GM18526 (cell line): ENCODE measurements around the gene C4orf54.

Source experiments
- POLR2A ChIP-seq: IDR thresholded peaks from 3 replicates; pipeline ENCODE4 v1.6.1; 2011; ENCODE audit not compliant: insufficient read length; ENCODE audit errors: extremely low read depth

The C4orf54 gene

DNA sequence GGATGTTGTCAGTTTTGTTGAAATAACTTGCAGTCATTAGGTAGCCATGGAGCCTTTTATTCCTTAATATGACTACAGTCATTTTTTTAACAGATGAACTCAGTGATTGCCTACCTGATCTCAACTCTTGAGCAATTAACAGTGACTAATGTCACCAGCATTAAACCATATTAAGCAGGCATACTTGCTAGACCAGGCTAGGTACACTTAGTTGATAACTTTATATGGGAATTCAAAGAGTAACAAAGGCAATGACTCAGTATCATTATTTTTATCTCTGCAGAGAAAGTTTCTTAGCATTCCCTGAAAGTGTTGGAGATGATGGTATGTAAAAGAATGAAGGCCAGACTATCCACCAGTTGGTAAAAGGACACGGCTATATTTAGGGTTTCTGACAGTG, at the start of gene C4orf54:
C4orf54 (minus strand) TSS at position 31 of the 400 bp plus-strand sequence. CDS start 3,180 bp downstream, outside the sequence.
- TF ChIP-seq POLR2A, result no peak

DNA sequence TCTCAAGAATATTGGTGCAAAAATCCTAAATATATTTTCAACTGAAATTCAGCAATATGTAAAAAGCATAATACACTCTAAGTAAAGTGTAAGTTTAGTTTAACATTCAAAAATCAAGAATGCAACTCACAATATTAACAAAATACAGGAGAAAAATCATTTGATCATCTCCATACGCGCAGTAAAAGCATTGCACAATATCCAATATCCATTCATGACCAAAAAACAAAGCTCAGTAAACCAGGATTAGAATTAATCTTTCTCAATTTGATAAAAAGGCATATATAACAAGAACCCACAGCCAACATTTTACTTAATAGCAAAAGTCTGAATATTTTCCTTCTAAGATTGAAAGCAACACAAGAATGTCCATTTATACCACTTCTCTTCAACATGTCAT, 48.3 kb upstream of the C4orf54 start:
- no peak for TF ChIP-seq POLR2A

DNA sequence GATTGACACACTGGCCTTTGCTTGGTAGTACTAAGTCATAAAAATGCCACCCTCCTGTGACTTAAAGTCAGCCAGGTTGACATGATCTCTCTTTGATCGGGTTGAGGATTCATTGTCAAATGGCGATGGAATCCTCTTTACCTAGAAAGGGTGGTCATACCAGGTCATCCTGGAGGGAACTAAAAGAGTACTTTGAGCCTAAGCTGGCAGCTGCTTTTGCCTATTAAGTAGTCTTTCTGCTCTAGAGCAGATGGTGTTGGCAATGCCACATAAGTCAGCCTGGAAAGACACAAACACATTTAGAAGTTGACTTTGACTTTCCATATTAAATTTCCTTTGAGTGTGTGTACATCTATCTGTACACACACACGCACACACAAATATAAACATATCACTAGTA, 39.2 kb upstream of the C4orf54 start:
- TF ChIP-seq POLR2A, result no peak

DNA sequence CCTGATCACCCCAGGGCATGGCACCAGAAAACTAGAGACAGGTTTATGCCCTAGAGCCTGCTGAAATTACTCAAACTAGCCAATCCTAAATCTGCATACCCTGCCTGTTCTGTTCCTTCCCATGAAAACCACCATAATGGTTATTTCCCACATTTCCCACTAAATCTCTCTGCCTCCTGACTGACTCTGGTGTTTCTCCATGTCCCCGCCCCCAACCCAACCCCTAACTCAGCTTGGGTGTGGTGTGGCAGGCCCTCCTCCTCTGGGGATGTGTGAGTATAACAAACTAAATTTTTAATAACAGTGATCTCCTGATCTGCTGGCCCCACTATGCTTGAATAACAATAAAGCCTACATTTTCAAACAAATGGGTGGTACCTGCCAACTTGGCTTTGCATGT, 35.5 kb upstream of the C4orf54 start:
- no peak for TF ChIP-seq POLR2A

DNA sequence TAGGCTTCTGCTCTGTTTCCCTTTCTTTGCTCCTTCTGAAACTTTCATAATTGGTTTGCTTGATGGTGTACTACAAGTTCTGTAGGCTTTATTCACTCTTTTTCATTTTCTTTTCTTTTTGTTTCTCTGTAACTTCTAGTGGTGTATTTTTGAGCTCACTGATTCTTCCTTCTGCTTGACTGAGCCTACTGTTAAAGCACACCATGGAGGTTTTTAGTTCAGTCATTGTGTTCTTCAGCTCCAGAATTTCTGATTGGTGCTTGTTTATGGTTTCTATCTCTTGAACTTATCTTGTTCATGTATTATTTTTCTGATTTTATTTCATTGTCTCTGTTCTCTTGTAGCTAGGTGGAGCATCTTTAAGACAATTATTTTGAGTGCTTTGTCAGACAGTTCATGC, 33.4 kb upstream of the C4orf54 start:
- TF ChIP-seq POLR2A, result no peak

DNA sequence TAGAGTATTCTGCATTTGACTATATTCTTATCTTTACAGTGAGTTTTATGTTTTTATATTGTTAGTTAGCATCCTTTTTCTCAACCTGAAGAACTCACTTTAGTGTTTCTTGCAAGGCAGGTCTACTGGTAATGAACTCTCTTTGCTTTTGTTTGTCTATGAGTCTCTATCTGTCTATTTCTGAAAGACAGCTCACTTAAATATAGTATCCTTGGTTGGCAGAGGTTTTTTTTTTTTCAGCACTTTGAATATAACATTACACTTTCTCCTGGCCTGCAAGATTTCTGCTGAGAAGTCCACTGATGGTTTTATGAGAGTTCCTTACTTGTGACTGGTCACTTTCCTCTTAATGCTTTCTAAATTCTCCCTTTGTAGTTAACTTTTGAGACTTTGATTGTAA, 32.8 kb upstream of the C4orf54 start:
- no peak for TF ChIP-seq POLR2A

DNA sequence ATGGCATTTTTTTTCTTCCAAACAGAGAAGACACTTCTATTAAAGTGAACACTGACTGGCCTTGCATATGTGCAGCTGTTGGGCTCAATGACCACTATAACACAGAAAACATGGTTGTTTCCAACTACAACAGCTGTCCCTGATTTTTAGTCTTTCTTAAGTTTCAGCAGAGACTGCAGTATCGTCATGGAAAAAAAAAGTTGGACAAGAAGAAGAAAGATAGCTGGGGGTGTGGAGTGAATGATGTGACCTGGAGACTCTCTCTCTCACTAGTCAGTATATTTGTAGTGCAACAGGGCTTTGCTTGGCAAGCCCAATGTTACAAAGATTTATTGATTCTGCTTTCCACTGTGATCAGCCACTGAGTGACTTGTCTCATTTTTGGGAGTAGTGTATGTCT, 29.5 kb upstream of the C4orf54 start:
- TF ChIP-seq POLR2A, result no peak

DNA sequence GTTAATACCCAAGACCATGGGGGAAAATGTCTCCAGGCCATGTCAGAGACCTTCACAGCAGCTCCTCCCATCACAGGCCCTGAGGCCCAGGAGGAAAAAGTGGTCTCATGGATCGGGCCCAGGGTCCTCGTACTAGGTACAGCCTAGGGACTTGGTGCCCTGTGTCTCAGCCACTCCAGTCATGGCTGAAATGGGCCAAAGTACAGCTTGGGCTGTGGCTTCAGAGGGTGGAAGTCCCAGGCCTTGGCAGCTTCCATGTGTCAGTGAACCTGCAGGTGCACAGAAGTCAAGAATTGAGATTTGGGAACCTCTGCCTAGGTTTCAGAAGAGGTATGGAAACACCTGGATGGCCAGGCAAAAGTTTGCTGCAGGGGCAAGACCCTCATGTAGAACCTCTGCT, 27.6 kb upstream of the C4orf54 start:
- TF ChIP-seq POLR2A, result no peak

DNA sequence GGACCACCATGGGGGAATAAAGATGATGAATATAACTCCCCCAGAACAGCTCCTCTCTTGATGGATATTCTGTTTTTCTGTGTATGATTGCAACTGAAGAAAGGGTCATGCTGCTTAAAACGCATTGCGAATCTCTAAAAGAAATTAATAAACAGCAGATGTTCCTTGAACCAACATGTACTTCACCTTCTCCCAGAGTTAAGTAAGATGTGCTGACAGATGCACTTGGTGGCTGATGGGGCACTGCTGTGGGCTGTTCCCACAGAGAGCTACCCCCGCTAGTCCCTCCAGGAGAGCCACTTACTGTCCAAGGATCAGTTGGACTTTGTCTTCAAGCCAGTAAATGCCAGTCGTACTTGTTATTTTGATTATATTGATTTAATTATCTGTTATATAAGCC, 26.3 kb upstream of the C4orf54 start:
- TF ChIP-seq POLR2A, result no peak

DNA sequence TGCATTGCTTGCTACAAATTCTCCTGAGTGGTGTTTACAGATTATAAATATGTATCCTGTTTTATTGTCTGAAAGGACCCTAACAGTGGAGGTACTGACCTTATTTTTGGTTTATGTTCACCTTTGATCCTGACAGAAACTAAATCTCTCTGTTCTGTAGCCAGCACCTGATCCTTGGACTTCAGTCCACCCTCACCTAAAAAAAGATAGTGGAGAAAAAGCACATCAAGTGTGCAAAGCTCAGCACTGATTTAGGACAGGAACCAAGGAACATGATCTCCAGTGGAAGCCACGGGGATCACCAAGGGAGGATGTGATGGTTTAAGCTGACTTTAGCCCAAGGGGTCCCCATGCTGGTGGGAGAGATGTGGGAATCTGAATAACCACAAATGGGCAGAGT, 22.3 kb upstream of the C4orf54 start:
- TF ChIP-seq POLR2A, result no peak

DNA sequence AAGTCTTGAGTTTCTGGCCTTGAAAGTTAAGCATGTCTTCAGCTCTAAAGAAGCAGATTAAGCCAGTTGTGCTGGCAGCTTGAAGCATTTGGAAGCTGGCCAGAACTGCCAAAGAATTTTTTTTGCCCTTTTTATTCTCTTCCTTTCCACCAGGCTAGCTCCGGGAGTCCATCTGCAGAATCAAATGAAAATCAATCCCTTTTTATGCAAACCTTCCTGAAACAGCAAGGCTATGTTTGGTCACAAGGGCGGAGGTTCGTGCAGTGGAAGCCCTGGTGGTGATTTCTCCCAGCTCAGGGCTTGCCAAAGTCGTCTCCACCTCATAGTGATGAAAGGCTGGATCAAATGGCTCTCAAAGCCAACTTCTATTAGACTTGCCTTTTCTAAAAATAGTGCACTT, 21.6 kb upstream of the C4orf54 start:
- TF ChIP-seq POLR2A, result no peak

DNA sequence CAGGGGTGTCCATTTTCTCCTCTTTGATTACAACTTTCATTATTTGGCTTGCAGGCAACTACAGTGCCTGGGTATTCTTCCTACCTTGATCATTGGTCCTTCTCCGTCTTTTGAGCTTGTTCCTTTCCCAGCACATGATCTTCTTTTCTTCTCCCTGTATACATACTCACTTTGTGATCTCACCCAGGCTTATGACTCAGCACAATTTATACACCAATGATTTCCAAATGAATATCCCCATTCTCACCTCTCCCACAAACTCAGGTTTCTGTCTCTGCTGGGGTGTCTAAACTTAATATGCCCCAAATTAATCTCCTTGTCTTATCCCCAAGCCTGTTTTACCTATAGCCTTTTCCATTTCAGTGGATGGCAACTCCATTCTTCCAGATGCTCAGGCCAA, 19.5 kb upstream of the C4orf54 start:
- TF ChIP-seq POLR2A, result no peak

DNA sequence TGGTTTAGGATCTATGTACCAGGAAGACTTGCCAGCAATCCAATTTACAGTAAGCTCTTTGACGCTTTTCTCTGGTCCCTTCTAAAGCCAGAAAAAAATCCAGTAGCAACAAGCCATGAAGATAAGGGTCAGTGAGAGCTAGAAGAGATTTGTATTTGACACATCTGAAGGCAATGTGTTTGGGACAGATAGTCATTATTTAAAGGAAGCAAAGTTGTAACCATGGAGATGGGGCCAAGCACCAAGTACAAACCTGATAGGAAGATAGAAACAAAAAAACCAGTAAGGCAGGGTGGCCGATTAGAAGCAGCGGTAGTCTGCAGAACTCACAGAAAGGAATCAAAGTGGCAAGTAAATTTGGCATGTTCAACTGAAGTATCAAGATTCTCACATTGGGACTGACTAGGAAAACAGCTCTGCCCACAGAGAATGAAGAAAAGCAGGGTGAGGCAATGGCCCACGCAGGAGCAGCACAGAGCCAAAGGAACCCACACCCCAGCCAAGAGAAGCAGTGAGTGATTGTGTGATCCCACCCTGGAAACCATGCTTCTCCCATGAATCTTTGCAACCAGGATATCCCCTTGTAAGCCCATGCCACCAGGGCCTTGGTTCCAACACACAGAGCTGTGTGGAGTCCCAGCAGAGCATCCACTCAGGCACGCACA, 12.9 kb upstream of the C4orf54 start:
- TF ChIP-seq POLR2A, result no peak

DNA sequence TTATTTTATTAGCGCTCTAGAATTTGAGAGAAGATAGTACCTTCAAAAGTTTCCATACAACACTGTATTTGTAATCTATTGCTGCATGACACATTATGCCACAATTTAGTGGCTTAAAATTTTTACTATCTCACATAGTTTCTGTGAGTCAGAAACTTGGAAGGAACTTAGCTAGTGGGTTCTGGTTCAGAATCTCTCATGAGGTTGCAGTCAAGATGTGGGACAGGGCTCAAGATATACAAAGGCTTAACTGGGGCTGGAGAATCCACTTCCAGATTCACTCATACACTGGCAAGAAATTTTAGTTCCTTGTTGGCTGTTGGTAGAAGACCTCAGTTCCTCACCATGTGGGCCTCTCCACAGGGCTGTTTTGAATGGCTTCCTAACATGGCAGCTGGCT, 11.5 kb upstream of the C4orf54 start:
- TF ChIP-seq POLR2A, result no peak

DNA sequence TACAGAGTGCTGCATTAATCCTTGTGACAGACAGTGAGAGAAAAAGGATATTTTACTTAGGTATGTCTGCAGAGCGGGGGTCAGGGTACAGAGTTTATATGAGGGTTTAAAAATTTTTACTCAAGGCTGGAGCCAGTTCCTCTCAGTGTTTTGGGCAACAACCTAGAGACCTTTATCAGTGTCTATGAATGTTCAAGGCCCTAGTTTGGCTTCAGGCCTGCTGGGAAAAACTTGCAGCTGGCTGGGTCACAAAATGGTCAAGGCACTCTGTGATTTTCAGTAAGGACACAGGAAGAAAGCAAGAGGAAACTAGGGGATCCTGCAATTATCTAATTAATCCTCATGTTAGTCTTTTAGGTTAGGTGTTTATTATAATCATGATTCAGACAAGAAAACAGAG, 10.8 kb upstream of the C4orf54 start:
- no peak for TF ChIP-seq POLR2A

DNA sequence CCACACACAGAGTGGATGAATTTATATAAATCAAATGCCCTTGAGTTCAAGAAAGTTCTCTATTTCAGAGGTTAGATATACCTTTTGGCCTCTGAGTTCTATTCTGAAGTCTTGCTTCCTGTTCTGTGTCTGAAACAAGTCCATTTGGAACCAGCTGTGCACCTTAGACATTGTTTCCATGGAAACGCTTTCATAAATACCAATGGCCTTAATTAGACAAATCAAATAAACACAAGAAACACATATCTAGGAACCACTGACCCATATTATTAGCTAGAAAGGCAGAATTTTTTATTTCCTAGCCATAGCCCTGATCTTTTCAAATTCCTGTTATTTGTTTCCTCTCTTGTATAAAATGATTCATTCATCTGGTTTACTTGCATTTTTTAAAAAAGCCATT, 8.4 kb upstream of the C4orf54 start:
- no peak for TF ChIP-seq POLR2A

DNA sequence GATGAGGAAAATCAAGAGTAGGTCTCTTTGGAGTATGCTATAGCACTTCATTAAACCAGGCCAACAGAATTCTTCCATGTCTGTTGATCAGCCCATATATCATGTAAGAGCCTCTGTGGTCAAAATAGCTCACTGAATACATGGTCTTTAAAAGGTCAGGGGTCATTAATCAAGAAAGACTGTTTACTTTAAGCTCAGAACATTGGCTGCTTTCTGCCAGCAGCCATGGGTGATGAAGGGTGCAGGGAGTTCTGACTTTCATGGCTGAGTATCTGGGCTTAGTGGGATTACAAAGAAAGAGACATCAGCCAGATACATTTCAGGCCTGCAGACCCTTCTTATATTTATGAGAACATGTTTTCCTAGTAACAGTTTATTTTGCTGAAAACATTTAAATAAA, 7.1 kb upstream of the C4orf54 start:
- TF ChIP-seq POLR2A, result no peak
